ENCODE data around the gene PLEKHG2. TPM values are rescaled to one million over a fixed set of nuclear protein-coding genes. Genes with fewer than 3 reads are reported as not detected.
A peak's percentile ranks its signal among the peaks of the same experiment; 100 is the strongest.

Gene PLEKHG2
- total and polyA plus RNA-seq, 3 donors from 2014 or later, result 22.6 to 32.8 (median 29.2) TPM

DNA sequence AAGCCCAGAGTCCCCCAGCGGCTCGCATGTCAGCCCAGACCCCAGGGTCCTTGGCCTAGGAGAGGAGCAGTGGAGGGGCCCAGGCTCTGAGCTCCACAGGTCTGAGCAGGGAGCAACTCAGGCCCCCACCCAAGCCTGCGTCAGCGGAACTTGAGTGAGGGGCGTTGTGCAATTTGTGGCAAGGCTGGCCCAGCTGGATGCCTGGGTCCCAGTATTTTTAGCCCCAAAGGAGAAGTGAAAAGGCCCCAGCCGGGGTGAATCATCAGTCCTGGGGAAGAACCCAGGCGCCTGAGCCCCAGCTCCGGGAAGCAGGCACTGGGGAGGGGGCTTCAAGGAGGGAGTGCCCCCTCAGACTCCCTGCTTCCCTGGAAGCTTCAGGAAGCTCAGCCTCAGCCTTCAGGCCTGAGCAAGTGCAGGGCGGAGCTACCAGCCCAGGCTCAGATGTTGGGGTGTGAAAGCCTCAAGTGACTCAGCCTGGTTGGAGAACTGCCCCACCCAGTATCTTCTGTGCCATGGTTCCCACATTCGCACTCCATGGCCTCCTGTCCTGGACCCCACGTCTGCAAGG lies 14.1 kb upstream of the PLEKHG2 start:
- DNase-seq, result peak; percentile 62
- no peak overlapping the region for H3K4me3 ChIP-seq
- intact Hi-C loops (cut with DNase I; ENCODE audit: low total_unique reads), result no loop called here
- 78 to 81% methylated on average over 5 to 11 of the region's 11 CpGs for WGBS, 2 donors
- H3K36me3 ChIP-seq (ENCODE audit: low read depth, missing control alignments), result no peaks in the 10 kb centered on the region
- H3K27ac ChIP-seq, result peak overlapping the region; percentile 75 to 90
- H3K9me3 ChIP-seq, result no peaks in the 10 kb centered on the region
- no peak for TF ChIP-seq POLR2A (IDR thresholded peaks at IDR 0.05)
- TF ChIP-seq, protein P1, sequence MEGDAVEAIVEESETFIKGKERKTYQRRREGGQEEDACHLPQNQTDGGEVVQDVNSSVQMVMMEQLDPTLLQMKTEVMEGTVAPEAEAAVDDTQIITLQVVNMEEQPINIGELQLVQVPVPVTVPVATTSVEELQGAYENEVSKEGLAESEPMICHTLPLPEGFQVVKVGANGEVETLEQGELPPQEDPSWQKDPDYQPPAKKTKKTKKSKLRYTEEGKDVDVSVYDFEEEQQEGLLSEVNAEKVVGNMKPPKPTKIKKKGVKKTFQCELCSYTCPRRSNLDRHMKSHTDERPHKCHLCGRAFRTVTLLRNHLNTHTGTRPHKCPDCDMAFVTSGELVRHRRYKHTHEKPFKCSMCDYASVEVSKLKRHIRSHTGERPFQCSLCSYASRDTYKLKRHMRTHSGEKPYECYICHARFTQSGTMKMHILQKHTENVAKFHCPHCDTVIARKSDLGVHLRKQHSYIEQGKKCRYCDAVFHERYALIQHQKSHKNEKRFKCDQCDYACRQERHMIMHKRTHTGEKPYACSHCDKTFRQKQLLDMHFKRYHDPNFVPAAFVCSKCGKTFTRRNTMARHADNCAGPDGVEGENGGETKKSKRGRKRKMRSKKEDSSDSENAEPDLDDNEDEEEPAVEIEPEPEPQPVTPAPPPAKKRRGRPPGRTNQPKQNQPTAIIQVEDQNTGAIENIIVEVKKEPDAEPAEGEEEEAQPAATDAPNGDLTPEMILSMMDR (IDR thresholded peaks at IDR 0.05), result no peak
- no peaks in the 10 kb centered on the region for H3K27me3 ChIP-seq
- H3K4me1 ChIP-seq, result peaks cover 29% of the 10 kb centered on the region

DNA sequence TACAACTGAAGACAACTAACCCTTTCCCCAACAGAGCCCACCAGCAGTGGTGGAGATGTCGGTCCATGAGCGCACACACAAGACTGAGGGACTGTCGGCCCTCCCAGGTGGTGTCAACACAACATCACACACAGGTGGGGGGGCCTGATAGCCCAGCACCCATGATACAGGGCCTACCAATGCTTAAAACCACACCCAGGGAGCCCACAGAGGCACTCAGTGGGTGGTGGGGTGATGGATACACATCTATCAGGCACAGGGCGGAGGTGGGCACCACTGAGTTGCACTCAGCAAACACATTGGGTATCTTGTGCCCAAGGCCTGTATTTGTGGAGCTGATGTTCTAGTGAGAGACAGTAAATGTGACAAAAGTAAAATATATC lies 12.8 kb upstream of the PLEKHG2 start:
- intact Hi-C loops (cut with DNase I; ENCODE audit: low total_unique reads), result no loop called here
- Histone ChIP-seq H3K4me3 (no peak overlapping the region), H3K36me3 (ENCODE audit: low read depth, missing control alignments) (no peaks in the 10 kb centered on the region), H3K27ac (peak overlapping the region in 1 of 2 donors; percentile 75), H3K4me1 (peaks cover 34% of the 10 kb centered on the region), H3K27me3 (no peaks in the 10 kb centered on the region), H3K9me3 (no peaks in the 10 kb centered on the region)
- no peak for DNase-seq
- 91 to 96% methylated on average over 4 of the region's 4 CpGs for WGBS, 2 donors
- TF ChIP-seq POLR2A (IDR thresholded peaks at IDR 0.05), result no peak
- TF ChIP-seq, protein P1 (IDR thresholded peaks at IDR 0.05), result no peak

DNA sequence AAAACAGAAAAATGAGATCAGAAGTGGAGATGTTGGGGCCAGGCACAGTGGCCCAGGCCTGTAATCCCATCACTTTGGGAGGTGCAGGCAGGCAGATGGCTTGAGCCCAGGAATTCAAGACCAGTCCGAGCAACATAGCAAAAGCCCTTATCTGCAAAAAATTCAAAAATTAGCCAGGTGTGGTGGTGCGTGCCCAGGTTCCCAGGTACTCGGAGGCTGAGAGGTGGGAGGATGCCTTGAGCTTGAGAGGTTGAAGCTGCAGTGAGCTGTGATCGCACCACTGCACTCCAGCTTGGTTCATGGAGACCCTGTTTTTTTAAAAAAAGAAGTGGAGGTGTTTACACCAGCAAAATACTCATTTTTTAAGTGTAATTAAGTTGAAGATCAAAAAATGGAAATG lies 12.4 kb upstream of the PLEKHG2 start:
- WGBS, 2 donors, result 80 to 83% methylated on average over 4 of the region's 4 CpGs
- H3K27ac ChIP-seq, result peak overlapping the region in 1 of 2 donors; percentile 75

DNA sequence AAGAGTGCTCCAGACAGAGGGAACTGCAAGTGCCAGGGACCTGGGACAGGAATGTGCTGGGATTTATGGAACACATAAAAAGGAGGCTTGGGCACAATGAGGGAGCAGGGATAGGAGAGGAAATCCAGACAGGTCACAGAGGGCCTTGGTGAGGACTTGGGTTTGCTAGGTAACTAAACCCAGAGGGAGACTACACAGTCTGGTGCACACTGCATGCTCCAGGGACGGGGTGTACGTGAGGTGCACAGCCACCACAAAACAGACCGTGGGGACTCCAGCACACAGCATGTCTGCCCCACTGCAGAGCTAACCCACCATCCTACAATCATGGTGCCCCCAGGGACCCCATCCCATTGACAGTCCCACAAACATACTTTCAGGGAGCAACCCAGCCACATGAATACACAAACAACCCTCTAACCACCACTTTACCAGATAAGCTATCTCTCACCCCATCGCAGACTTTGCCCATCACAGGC lies 11.4 kb upstream of the PLEKHG2 start:
- TF ChIP-seq, protein P1 (IDR thresholded peaks at IDR 0.05), result no peak
- TF ChIP-seq POLR2A (IDR thresholded peaks at IDR 0.05), result no peak
- peak overlapping the region; percentile 95 to 97 for H3K27ac ChIP-seq
- intact Hi-C loops (cut with DNase I; ENCODE audit: low total_unique reads), result no loop called here
- H3K36me3 ChIP-seq (ENCODE audit: low read depth, missing control alignments), result no peaks in the 10 kb centered on the region
- DNase-seq, result no peak
- H3K4me1 ChIP-seq, result peaks cover 45% of the 10 kb centered on the region
- no peak overlapping the region for H3K4me3 ChIP-seq
- WGBS, 2 donors, result 67% methylated on average over 4 of the region's 4 CpGs
- H3K9me3 ChIP-seq, result no peaks in the 10 kb centered on the region
- H3K27me3 ChIP-seq, result no peaks in the 10 kb centered on the region

More for the DNA sequence above, 12.4 kb upstream of the PLEKHG2 start:
- no peak overlapping the region for H3K4me3 ChIP-seq
- H3K27me3 ChIP-seq, result no peaks in the 10 kb centered on the region
- intact Hi-C loops (cut with DNase I; ENCODE audit: low total_unique reads), result no loop called here
- TF ChIP-seq, protein P1 (IDR thresholded peaks at IDR 0.05), result no peak
- TF ChIP-seq POLR2A (IDR thresholded peaks at IDR 0.05), result no peak
- no peak for DNase-seq
- peaks cover 35% of the 10 kb centered on the region for H3K4me1 ChIP-seq
- H3K9me3 ChIP-seq, result no peaks in the 10 kb centered on the region
- no peaks in the 10 kb centered on the region for H3K36me3 ChIP-seq (ENCODE audit: low read depth, missing control alignments)
